HG03064 (cell line): ENCODE data around the gene PC.
"Not testable (repeated sequence)": the region's sequence is repeated elsewhere in the genome, so short reads cannot be mapped to it uniquely, and the experiment has no call there.

Experiments used
- ATAC-seq: cut with Tn5 transposase; IDR thresholded peaks from one replicate; pipeline ENCODE4 v1.9.1; 2021; ENCODE audit warnings: low read depth; ENCODE audit not compliant: unreplicated experiment

PC gene

GRCh38 chr11:66981976-66982578, 23.9 kb upstream of the PC start:
- ATAC-seq: no peak

GRCh38 chr11:66979336-66979980, 21.3 kb upstream of the PC start:
- no peak for ATAC-seq

- no peak for ATAC-seq
Measured at GRCh38 chr11:66978717-66979116, 20.5 kb upstream of the PC start.

- no peak for ATAC-seq
Measured at GRCh38 chr11:66978229-66978628, 20.0 kb upstream of the PC start.

- ATAC-seq: no peak
Measured at GRCh38 chr11:66976925-66977324, 18.7 kb upstream of the PC start.

GRCh38 chr11:66976028-66976467, 17.9 kb upstream of the PC start:
- ATAC-seq: no peak

GRCh38 chr11:66975405-66976027, 17.3 kb upstream of the PC start:
- ATAC-seq: no peak

GRCh38 chr11:66974724-66975404, 16.7 kb upstream of the PC start, which contains the start of gene C11orf86:
Gene C11orf86 (plus strand): TSS chr11:66975304. CDS start chr11:66975363, 59 bp downstream.
- no peak for ATAC-seq

- no peak for ATAC-seq
Measured at GRCh38 chr11:66973956-66974580, 15.9 kb upstream of the PC start.

- ATAC-seq: no peak
Measured at GRCh38 chr11:66971488-66971887, 13.3 kb upstream of the PC start.

- ATAC-seq: no peak
Measured at GRCh38 chr11:66970807-66971442, 12.7 kb upstream of the PC start.

GRCh38 chr11:66970371-66970806, 12.2 kb upstream of the PC start:
- ATAC-seq: no peak

- ATAC-seq: no peak
Measured at GRCh38 chr11:66969584-66970225, 11.5 kb upstream of the PC start.

- ATAC-seq: no peak
Measured at GRCh38 chr11:66967670-66968425, 9.7 kb upstream of the PC start.

- no peak for ATAC-seq
Measured at GRCh38 chr11:66966351-66966750, 8.2 kb upstream of the PC start.

- no peak for ATAC-seq
Measured at GRCh38 chr11:66964495-66964894, 6.3 kb upstream of the PC start.

GRCh38 chr11:66962801-66963200, 4.6 kb upstream of the PC start:
- no peak for ATAC-seq

- no peak for ATAC-seq
Measured at GRCh38 chr11:66962247-66962646, 4.1 kb upstream of the PC start.

GRCh38 chr11:66961691-66962213, 3.6 kb upstream of the PC start:
- ATAC-seq: not testable (repeated sequence)
